CD8-positive, alpha-beta memory T cell (primary cell): Measurements from ENCODE around the gene RAN. TPM values are rescaled to one million over a fixed set of nuclear protein-coding genes. Genes with fewer than 3 reads are reported as not detected.

ENCODE experiments used
- CTCF ChIA-PET: fragments of 350-600 bp; sonication (Branson Sonifier 250); formaldehyde crosslinking; loops from one replicate; lab custom pipeline; 2021; ENCODE audit warnings: antibody characterized with exemption; lab: Charles Lee
- POLR2A ChIA-PET: fragments of 350-600 bp; sonication (Branson Sonifier 250); formaldehyde crosslinking; loops from one replicate; lab custom pipeline; 2021; ENCODE audit warnings: antibody characterized with exemption; lab: Charles Lee
- DNase-seq, 5 donors: peaks; one replicate each; pipeline versions ENCODE4 v3.0.0 to v3.0.0-alpha.2; 2020 to 2022; ENCODE audit warnings: mixed read lengths in 1 of 5
- H3K27ac ChIP-seq: one replicate; pipeline ENCODE4 v1.7.0; 2013; ENCODE audit warnings: low read depth, mild to moderate bottlenecking, low read length, moderate library complexity
- H3K27me3 ChIP-seq: 2 replicates; pipeline ENCODE4 v1.7.0; 2013; ENCODE audit warnings: low read length, mild to moderate bottlenecking; ENCODE audit not compliant: insufficient read depth, poor library complexity, severe bottlenecking
- H3K36me3 ChIP-seq: 2 replicates; pipeline ENCODE4 v1.7.0; 2013; ENCODE audit warnings: mild to moderate bottlenecking, low read length, moderate library complexity; ENCODE audit not compliant: insufficient read depth
- H3K4me1 ChIP-seq: 2 replicates; pipeline ENCODE4 v1.7.0; 2013; ENCODE audit warnings: mild to moderate bottlenecking, low read length, moderate library complexity; ENCODE audit not compliant: insufficient read depth
- H3K4me3 ChIP-seq: 2 replicates; pipeline ENCODE4 v1.7.0; 2013; ENCODE audit warnings: mild to moderate bottlenecking, low read length
- H3K9me3 ChIP-seq: 2 replicates; pipeline ENCODE4 v1.7.0; 2013; ENCODE audit warnings: mild to moderate bottlenecking, low read length
- H3K27ac Mint-ChIP-seq, 8 donors: one replicate each; pipeline ENCODE4 v1.8.0; 2020 to 2021; ENCODE audit warnings: mixed read lengths in 8 of 8, mild to moderate bottlenecking in 6 of 8, inconsistent platforms in 3 of 8, moderate library complexity in 3 of 8
- H3K27me3 Mint-ChIP-seq, 2 donors: one replicate each; pipeline ENCODE4 v1.8.0; 2020 to 2021; ENCODE audit warnings: mixed read lengths in 2 of 2, mild to moderate bottlenecking in 1 of 2, moderate library complexity in 1 of 2
- H3K36me3 Mint-ChIP-seq, 3 donors: one replicate each; pipeline ENCODE4 v1.8.0; 2020 to 2021; ENCODE audit warnings: mixed read lengths in 3 of 3, inconsistent platforms in 1 of 3, mild to moderate bottlenecking in 1 of 3
- H3K4me1 Mint-ChIP-seq, 3 donors: one replicate each; pipeline ENCODE4 v1.8.0; 2020 to 2021; ENCODE audit warnings: mixed read lengths in 3 of 3, inconsistent platforms in 1 of 3, mild to moderate bottlenecking in 1 of 3
- H3K4me3 Mint-ChIP-seq, 7 donors: one replicate each; pipeline ENCODE4 v1.8.0; 2020 to 2021; ENCODE audit warnings: mixed read lengths in 7 of 7, mild to moderate bottlenecking in 6 of 7, moderate library complexity in 4 of 7, inconsistent platforms in 2 of 7
- H3K9me3 Mint-ChIP-seq, 5 donors: one replicate each; pipeline ENCODE4 v1.8.0; 2020 to 2022; ENCODE audit warnings: mixed read lengths in 5 of 5, mild to moderate bottlenecking in 3 of 5, moderate library complexity in 2 of 5, inconsistent platforms in 1 of 5
- polyA plus RNA-seq: library from polyadenylated mRNA; unstranded; fragments of 300-500 nt; fragmentation: Illumina TruSeq; gene quantifications from one replicate; pipeline ENCODE4 v1.2.3, GENCODE V29; 2021
- total RNA-seq, 2 experiments: library from RNA; stranded (reverse); gene quantifications; one replicate each; pipeline ENCODE4 v1.2.3, GENCODE V29; 2021

Gene RAN
- total RNA-seq: 1,000 to 10,000 TPM; 2,623 to 2,680 TPM
- polyA plus RNA-seq: 536 TPM

DNA sequence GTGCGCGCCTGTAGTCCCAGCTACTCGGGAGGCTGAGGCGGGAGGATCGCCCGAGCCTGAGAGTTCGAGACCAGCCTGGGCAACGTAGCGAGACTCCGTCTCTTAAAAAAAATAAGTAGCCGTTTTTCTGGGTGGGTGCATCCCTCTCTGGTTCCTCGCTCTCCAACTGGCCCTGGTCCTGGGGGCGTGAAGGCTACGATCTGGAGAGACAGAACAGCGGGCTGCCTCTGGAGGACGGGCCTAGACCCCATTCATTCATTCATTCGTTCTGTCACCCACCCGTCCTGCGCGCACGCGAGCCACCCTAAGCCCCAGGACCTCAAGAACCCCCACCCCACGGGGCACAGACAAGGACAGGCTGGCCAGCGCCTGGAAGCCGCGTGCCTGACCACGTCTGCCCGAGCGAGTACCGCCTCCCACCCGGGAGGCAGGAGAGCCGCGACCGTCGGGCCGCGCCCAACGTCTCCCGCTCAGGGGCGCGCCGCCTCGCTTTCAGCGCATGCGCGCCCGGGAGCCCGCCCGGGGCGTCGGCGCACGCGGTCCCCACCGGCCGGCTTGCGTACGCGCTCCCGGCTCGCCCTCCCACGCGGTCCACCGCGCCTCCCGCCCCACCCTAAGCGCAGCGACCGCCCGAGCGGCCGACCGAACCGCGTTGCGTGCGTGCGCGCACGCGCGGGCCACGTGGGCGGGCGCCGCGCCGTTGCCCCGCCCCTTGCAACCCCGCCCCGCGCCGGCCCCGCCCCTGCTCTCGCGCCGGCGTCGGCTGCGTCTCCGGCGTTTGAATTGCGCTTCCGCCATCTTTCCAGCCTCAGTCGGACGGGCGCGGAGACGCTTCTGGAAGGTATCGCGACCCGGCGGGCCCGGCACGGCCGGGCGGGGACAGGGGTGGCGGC is at the start of gene RAN:
Gene RAN (plus strand): TSS at position 781 of the 893 bp plus-strand sequence. CDS start 528 bp downstream, outside the sequence.
- Mint-ChIP-seq H3K9me3 (no peaks in the 10 kb centered on the region), H3K27ac (peak within 1 kb of the TSS; percentile 92 to 96 (median 94)), H3K27me3 (peaks cover 0 to 5% of the 10 kb centered on the region in 2 donors), H3K4me3 (peak within 1 kb of the TSS; percentile 90 to 95 (median 93)), H3K36me3 (peaks cover 17 to 39% (median 19%) of the 10 kb centered on the region in 3 donors), H3K4me1 (peaks cover 47 to 67% (median 50%) of the 10 kb centered on the region in 3 donors)
- CTCF ChIA-PET: interaction anchor here (1.1 to 2.2 kb wide), 6 partner anchors 18 to 52 kb away, joined by 3 to 18 read pairs (median 4); partner anchors contain the start of gene STX2
- peak; percentile 88 to 95 (median 91) for DNase-seq
- POLR2A ChIA-PET: interaction anchor here (0.7 to 1.0 kb wide), 2 partner anchors 33 to 34 kb away, joined by 3 to 4 read pairs; partner anchors contain the start of gene STX2
- Histone ChIP-seq H3K4me3 (peak within 1 kb of the TSS; percentile 73), H3K4me1 (peaks cover 53% of the 10 kb centered on the region), H3K27ac (peak within 1 kb of the TSS; percentile 93), H3K36me3 (peaks cover 23% of the 10 kb centered on the region), H3K9me3 (no peaks in the 10 kb centered on the region), H3K27me3 (no peaks in the 10 kb centered on the region)

DNA sequence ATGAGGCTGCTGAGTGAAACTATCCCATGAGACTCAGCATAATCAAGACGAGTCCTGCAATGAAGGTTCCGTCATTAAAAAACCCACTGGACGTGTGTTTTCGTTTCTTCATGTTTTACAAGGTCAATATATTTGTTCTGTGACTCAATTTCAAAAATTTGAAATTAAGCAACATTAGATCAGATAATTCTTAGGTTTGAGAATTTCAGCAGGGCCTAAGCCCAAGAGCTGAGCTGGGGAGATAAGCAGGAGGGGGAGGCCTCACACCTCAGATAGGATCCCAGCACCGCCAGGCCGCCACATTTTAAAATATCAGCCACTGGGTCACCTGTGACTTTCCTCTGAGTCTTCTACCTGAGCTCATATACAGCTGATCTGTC is 46.1 kb upstream of the RAN start:
- Mint-ChIP-seq H3K36me3 (peaks cover 0 to 37% (median 6%) of the 10 kb centered on the region in 3 donors), H3K27me3 (peaks cover 0 to 3% of the 10 kb centered on the region in 2 donors), H3K27ac (peak overlapping the region in 2 of 8 donors; percentile 35 to 52), H3K4me1 (peaks cover 14 to 37% (median 29%) of the 10 kb centered on the region in 3 donors), H3K4me3 (no peak overlapping the region), H3K9me3 (no peaks in the 10 kb centered on the region)
- ChIA-PET CTCF (interaction anchor here (1.0 to 4.6 kb wide), 9 partner anchors 8 to 309 kb away, joined by 3 to 40 read pairs (median 4); partner anchors contain the start of gene STX2), POLR2A (no interaction called here)
- H3K27me3 ChIP-seq: no peaks in the 10 kb centered on the region
- no peak overlapping the region for H3K27ac ChIP-seq
- H3K4me1 ChIP-seq: no peaks in the 10 kb centered on the region
- peaks cover 3% of the 10 kb centered on the region for H3K36me3 ChIP-seq
- DNase-seq: no peak
- H3K4me3 ChIP-seq: no peak overlapping the region
- no peaks in the 10 kb centered on the region for H3K9me3 ChIP-seq

DNA sequence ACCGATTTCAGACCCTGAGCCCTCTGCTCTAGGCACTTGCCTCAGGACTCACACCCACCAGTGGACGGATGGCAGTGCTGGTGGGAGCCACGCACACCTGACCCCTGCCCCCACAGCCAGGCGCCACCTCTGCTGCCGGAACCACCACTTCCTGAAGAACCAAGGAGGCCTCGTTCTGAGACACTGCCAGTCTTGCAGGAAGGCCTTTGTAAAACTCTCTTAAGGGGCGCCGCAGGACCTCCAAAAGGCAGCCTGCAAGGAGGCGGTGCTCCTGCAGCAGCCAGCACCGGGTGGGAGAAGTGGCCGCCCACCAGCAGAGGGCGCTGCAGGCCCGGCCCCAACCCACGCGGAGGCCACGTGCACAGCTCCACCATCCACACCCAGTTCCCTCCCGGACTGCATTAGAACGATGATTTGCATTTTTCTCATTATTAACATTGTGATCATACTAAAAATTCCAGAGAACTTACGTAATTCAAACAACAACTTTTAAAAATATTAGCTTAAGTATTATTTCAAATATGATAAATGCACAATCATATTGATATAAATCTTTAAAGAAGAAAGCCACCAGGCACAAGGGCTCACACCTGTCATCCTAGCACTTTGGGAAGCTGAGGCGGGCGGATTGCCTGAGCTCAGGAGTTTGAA is 45.6 kb upstream of the RAN start:
- H3K4me1 ChIP-seq: no peaks in the 10 kb centered on the region
- peaks cover 0 to 32% (median 2%) of the 10 kb centered on the region in 3 donors for H3K36me3 Mint-ChIP-seq
- peak; percentile 62 to 84 (median 67) for DNase-seq
- H3K4me1 Mint-ChIP-seq: peaks cover 12 to 37% (median 28%) of the 10 kb centered on the region in 3 donors
- H3K9me3 ChIP-seq: no peaks in the 10 kb centered on the region
- H3K27me3 Mint-ChIP-seq: peaks cover 0 to 3% of the 10 kb centered on the region in 2 donors
- no peaks in the 10 kb centered on the region for H3K27me3 ChIP-seq
- no peak overlapping the region for H3K4me3 Mint-ChIP-seq
- H3K9me3 Mint-ChIP-seq: no peaks in the 10 kb centered on the region
- CTCF ChIA-PET: interaction anchor here (0.9 to 4.6 kb wide), 13 partner anchors 9 to 308 kb away, joined by 3 to 40 read pairs (median 4); partner anchors contain the start of gene STX2
- peak overlapping the region in 4 of 8 donors; percentile 17 to 92 (median 52) for H3K27ac Mint-ChIP-seq
- POLR2A ChIA-PET: no interaction called here
- no peak overlapping the region for H3K27ac ChIP-seq
- peaks cover 3% of the 10 kb centered on the region for H3K36me3 ChIP-seq
- no peak overlapping the region for H3K4me3 ChIP-seq

DNA sequence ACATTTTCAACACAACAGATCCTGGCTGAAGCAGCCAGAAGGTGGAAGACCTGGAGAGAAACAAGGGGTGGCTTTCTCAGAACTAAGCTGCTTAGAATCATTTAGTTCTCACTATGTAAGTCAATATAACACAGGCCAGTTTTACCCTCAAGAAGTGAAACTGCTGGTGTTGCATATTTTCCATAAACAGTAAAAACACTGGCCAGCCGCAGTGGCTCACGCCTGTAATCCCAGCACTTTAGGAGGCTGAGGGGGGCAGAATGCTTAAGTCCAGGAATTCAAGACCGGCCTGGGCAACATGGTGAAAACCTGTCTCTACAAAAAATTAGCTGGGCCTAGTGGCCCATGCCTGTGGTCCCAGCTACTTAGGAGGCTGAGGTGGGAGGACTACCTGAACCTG is 44.4 kb upstream of the RAN start:
- Mint-ChIP-seq H3K9me3 (no peaks in the 10 kb centered on the region), H3K36me3 (peaks cover 0 to 25% (median 0%) of the 10 kb centered on the region in 3 donors), H3K27ac (peak overlapping the region in 1 of 8 donors; percentile 19), H3K4me1 (peaks cover 10 to 36% (median 21%) of the 10 kb centered on the region in 3 donors), H3K4me3 (no peak overlapping the region), H3K27me3 (peaks cover 0 to 3% of the 10 kb centered on the region in 2 donors)
- Histone ChIP-seq H3K27ac (no peak overlapping the region), H3K36me3 (peaks cover 3% of the 10 kb centered on the region), H3K9me3 (no peaks in the 10 kb centered on the region), H3K4me1 (no peaks in the 10 kb centered on the region), H3K27me3 (no peaks in the 10 kb centered on the region), H3K4me3 (no peak overlapping the region)
- ChIA-PET POLR2A (no interaction called here), CTCF (interaction anchor here (0.9 to 4.6 kb wide), 5 partner anchors 10 to 305 kb away, joined by 3 to 40 read pairs (median 4); partner anchors contain the start of gene STX2)
- no peak for DNase-seq

DNA sequence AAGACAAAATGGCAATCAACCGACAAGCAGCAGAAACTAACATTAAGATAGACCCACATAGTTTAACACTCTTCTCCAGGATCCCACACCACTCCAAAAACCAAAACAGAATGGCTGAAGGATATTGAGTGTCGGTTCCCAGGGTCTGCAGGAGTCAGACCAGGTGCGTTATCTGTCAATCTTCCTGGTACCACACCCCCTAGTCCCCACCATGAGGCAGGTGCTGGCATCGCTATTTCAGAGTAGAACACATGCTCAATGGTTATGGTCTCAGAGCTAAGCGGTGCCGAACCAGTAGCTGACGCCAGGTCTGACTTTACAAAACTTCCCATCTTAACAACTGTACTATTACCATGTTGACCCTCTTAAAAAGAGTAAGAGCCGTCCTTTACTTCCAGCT is 43.0 kb upstream of the RAN start:
- Histone ChIP-seq H3K4me1 (no peaks in the 10 kb centered on the region), H3K27ac (no peak overlapping the region), H3K27me3 (no peaks in the 10 kb centered on the region), H3K4me3 (no peak overlapping the region), H3K9me3 (no peaks in the 10 kb centered on the region), H3K36me3 (no peaks in the 10 kb centered on the region)
- POLR2A ChIA-PET: no interaction called here
- Mint-ChIP-seq H3K4me3 (no peak overlapping the region), H3K27me3 (no peaks in the 10 kb centered on the region), H3K27ac (peak overlapping the region in 1 of 8 donors; percentile 89), H3K9me3 (no peaks in the 10 kb centered on the region), H3K36me3 (peaks cover 0 to 17% (median 0%) of the 10 kb centered on the region in 3 donors), H3K4me1 (peaks cover 10 to 40% (median 26%) of the 10 kb centered on the region in 3 donors)
- CTCF ChIA-PET: interaction anchor here (1.2 to 4.6 kb wide), 2 partner anchors 9 to 11 kb away, joined by 5 to 40 read pairs; partner anchors contain the start of gene STX2
- no peak for DNase-seq

DNA sequence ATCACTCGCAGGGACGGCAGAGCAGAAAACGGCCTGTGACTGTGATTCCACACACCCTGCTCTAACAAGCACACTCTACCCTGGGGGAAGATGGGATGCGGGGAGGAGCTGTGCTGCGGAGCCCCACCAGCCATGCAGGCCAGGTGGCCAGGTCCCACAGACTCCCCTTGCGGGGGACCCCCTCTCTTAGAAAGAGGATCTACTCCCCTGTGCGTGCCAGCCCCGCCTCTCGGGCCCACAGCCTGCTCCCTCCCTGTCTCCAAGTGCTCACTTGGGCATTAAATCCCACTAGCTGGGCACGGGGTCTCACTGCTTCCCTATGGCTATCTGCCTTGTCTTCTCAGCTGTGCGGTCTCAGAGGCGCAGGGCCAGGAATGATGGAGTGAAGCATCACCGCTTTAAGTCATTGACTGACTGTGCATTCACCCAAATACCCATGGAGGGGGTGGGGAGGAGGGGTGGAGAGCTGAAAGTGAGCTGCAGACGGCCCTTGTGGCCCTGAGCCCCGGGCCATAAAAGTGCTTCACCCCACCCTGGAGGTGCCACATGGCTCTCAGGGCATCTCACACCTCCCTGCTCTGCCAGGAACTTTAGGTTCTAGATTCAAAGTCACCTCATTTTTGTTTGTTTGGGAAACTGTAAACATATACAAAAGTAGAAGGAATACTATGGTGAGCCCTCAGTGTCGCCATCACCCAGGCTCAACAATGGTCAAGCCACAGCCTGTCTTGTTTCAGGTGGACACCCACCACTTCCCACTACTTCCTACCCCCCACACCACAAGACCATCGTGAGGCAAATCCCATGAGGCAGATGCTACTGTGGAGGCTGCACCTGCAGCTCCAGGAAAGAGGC is 42.2 kb upstream of the RAN start:
- CTCF ChIA-PET: interaction anchor here (1.2 to 2.4 kb wide), 2 partner anchors 9 to 12 kb away, joined by 5 to 6 read pairs; no protein-coding TSS in a partner anchor

DNA sequence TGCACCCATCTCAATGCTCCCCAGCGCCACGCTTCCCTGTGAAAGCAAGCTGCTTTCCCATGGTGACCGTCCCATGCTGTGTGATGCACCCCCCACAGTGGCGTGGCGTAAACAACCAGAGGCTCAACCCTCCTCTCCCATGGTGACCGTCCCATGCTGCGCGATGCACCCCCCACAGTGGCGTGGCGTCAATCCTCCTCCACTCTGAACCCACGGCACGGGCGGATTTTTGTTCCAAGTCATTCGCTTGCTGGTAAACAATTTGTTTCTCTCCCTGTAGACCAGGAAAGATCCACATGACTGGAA is 41.7 kb upstream of the RAN start:
- H3K9me3 Mint-ChIP-seq: no peaks in the 10 kb centered on the region
- DNase-seq: no peak
- Histone ChIP-seq H3K4me1 (no peaks in the 10 kb centered on the region), H3K27me3 (no peaks in the 10 kb centered on the region), H3K36me3 (no peaks in the 10 kb centered on the region), H3K9me3 (no peaks in the 10 kb centered on the region), H3K27ac (no peak overlapping the region), H3K4me3 (no peak overlapping the region)
- H3K4me1 Mint-ChIP-seq: peaks cover 10 to 40% (median 26%) of the 10 kb centered on the region in 3 donors
- H3K27me3 Mint-ChIP-seq: no peaks in the 10 kb centered on the region
- H3K27ac Mint-ChIP-seq: peak overlapping the region in 1 of 8 donors; percentile 6
- ChIA-PET POLR2A (no interaction called here), CTCF (interaction anchor here (1.2 to 2.4 kb wide), 2 partner anchors 10 to 13 kb away, joined by 5 to 6 read pairs; no protein-coding TSS in a partner anchor)
- no peak overlapping the region for H3K4me3 Mint-ChIP-seq
- peaks cover 0 to 14% (median 0%) of the 10 kb centered on the region in 3 donors for H3K36me3 Mint-ChIP-seq

More for the DNA sequence above, 42.2 kb upstream of the RAN start:
- H3K36me3 ChIP-seq: no peaks in the 10 kb centered on the region
- Mint-ChIP-seq H3K9me3 (no peaks in the 10 kb centered on the region), H3K27ac (peak overlapping the region in 2 of 8 donors; percentile 48 to 89), H3K36me3 (peaks cover 0 to 17% (median 0%) of the 10 kb centered on the region in 3 donors), H3K4me1 (peaks cover 10 to 40% (median 26%) of the 10 kb centered on the region in 3 donors), H3K4me3 (no peak overlapping the region), H3K27me3 (no peaks in the 10 kb centered on the region)
- no peak overlapping the region for H3K4me3 ChIP-seq
- H3K4me1 ChIP-seq: no peaks in the 10 kb centered on the region
- POLR2A ChIA-PET: no interaction called here
- DNase-seq: no peak
- H3K27ac ChIP-seq: no peak overlapping the region
- H3K27me3 ChIP-seq: no peaks in the 10 kb centered on the region
- H3K9me3 ChIP-seq: no peaks in the 10 kb centered on the region
